Bronchial epithelial cell (primary cell): ENCODE measurements around the gene UGT1A3. TPM values are rescaled to one million over a fixed set of nuclear protein-coding genes. Genes with fewer than 3 reads are reported as not detected.

Experiments
- DNase-seq: peaks from one replicate; pipeline ENCODE4 v3.0.0-alpha.2; 2010; ENCODE audit warnings: low read depth
- FAIRE-seq: peaks from 2 replicates; lab custom pipeline; 2011; peaks lifted over from hg19 to GRCh38; lab: Jason Lieb, UNC
- H3K27me3 ChIP-seq: 2 replicates; pipeline ENCODE4 v1.5.1; 2011; ENCODE audit warnings: low read length; ENCODE audit not compliant: control insufficient read depth, insufficient read depth
- H3K36me3 ChIP-seq: 2 replicates; pipeline ENCODE4 v1.5.1; 2011; ENCODE audit warnings: low read length; ENCODE audit not compliant: control insufficient read depth, insufficient read depth
- H3K4me3 ChIP-seq: 2 replicates; pipeline ENCODE4 v1.5.1; 2011; ENCODE audit warnings: mild to moderate bottlenecking, low read depth, low read length, control low read depth
- CTCF ChIP-seq: IDR thresholded peaks from 2 replicates; pipeline ENCODE4 v1.5.1; 2011; ENCODE audit warnings: mild to moderate bottlenecking, moderate library complexity, low read length, control low read depth, inconsistent platforms; ENCODE audit not compliant: insufficient read depth, severe bottlenecking
- total RNA-seq: library from RNA; depleted of rRNA; stranded (reverse); fragments of >200 nt; gene quantifications from 2 replicates; pipeline ENCODE4 v1.2.1, GENCODE V29; 2014

The UGT1A3 gene
- total RNA-seq, 1 donor from 2014 or later = not detected

GRCh38 chr2:233691443-233692433, 37.1 kb upstream of the UGT1A3 start:
- Histone ChIP-seq H3K27me3 (no peaks in the 10 kb centered on the region), H3K4me3 (peak overlapping the region; percentile 61), H3K36me3 (no peaks in the 10 kb centered on the region)
- DNase-seq (peak; percentile 99), FAIRE-seq (peak; percentile 99)
- TF ChIP-seq CTCF = no peak

- DNase-seq (no peak), FAIRE-seq (no peak)
- TF ChIP-seq CTCF = no peak
- Histone ChIP-seq H3K36me3 (no peaks in the 10 kb centered on the region), H3K4me3 (peak within 1 kb of the TSS; percentile 61), H3K27me3 (no peaks in the 10 kb centered on the region)
Observed at GRCh38 chr2:233692648-233693047, 36.2 kb upstream of the UGT1A3 start, which contains the start of gene UGT1A6. Gene UGT1A6 (plus strand): TSS chr2:233692890. CDS start chr2:233693005, 115 bp downstream.

GRCh38 chr2:233693963-233694362, 34.9 kb upstream of the UGT1A3 start:
- FAIRE-seq (peak; percentile 43), DNase-seq (no peak)
- H3K4me3 ChIP-seq = peak overlapping the region; percentile 61
- no peak for TF ChIP-seq CTCF
- H3K36me3 ChIP-seq = no peaks in the 10 kb centered on the region
- H3K27me3 ChIP-seq = no peaks in the 10 kb centered on the region

GRCh38 chr2:233698740-233699139, 30.1 kb upstream of the UGT1A3 start:
- Histone ChIP-seq H3K36me3 (no peaks in the 10 kb centered on the region), H3K4me3 (no peak overlapping the region), H3K27me3 (no peaks in the 10 kb centered on the region)
- no peak for DNase-seq
- FAIRE-seq = no peak
- TF ChIP-seq CTCF = no peak

- no peak overlapping the region for H3K4me3 ChIP-seq
Observed at GRCh38 chr2:233699424-233700027, 29.3 kb upstream of the UGT1A3 start.

More at GRCh38 chr2:233699424-233700027, 29.3 kb upstream of the UGT1A3 start:
- H3K27me3 ChIP-seq = no peaks in the 10 kb centered on the region
- no peaks in the 10 kb centered on the region for H3K36me3 ChIP-seq
- no peak for TF ChIP-seq CTCF
- FAIRE-seq (peak; percentile 85), DNase-seq (no peak)
